ENCODE measurements around the gene POPDC3. TPM values are rescaled to one million over a fixed set of nuclear protein-coding genes. Genes with fewer than 3 reads are reported as not detected.

POPDC3 gene
- total RNA-seq, 1 experiment from 2014 or later = 24.2 TPM

DNA sequence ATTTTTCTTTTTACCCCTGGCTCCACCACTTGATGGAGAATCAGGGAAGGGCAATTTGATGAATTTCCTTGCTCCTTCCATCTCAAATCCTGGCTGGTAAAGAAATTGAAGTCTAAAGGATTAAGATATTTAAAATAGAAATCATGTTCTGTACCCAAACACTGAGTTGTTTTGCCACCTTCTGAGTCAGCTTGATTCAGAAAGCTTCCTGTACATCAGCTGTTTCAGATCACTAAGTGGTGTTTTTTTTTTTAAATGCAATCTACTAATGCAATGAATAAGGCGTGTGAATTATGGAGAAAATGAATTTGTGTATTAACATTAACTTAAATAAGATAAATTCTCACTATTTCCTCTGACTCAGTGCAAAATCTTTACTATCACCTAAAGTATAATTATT is 11.5 kb upstream of the POPDC3 start:
- H3K9me3 ChIP-seq (ENCODE audit: insufficient read depth, low read depth) = no peaks in the 10 kb centered on the region
- H3K9me2 ChIP-seq (ENCODE audit: insufficient read depth) = no peaks in the 10 kb centered on the region
- POLR2A ChIA-PET (ENCODE audit: unreplicated experiment) = interaction anchor here (0.7 kb wide), 1 partner anchor 99 kb away, joined by 5 read pairs; no protein-coding TSS in a partner anchor
- H3K4me2 ChIP-seq = no peak overlapping the region
- H3K36me3 ChIP-seq (ENCODE audit: low read depth) = no peaks in the 10 kb centered on the region
- no peak overlapping the region for H3K4me3 ChIP-seq
- no peak for TF ChIP-seq EZH2 (IDR thresholded peaks at IDR 0.05; ENCODE audit: low read depth)
- TF ChIP-seq, protein P1, sequence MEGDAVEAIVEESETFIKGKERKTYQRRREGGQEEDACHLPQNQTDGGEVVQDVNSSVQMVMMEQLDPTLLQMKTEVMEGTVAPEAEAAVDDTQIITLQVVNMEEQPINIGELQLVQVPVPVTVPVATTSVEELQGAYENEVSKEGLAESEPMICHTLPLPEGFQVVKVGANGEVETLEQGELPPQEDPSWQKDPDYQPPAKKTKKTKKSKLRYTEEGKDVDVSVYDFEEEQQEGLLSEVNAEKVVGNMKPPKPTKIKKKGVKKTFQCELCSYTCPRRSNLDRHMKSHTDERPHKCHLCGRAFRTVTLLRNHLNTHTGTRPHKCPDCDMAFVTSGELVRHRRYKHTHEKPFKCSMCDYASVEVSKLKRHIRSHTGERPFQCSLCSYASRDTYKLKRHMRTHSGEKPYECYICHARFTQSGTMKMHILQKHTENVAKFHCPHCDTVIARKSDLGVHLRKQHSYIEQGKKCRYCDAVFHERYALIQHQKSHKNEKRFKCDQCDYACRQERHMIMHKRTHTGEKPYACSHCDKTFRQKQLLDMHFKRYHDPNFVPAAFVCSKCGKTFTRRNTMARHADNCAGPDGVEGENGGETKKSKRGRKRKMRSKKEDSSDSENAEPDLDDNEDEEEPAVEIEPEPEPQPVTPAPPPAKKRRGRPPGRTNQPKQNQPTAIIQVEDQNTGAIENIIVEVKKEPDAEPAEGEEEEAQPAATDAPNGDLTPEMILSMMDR (conservative IDR thresholded peaks at IDR 0.05) = no peak
- peaks cover 6% of the 10 kb centered on the region; the same call in 1 of the 2 replicates for H3K4me1 ChIP-seq (replicated peaks; ENCODE audit: insufficient read depth)
- no TSS peak for BruUV-seq (replicated peaks)
- H3K79me2 ChIP-seq (ENCODE audit: low read depth) = no peaks in the 10 kb centered on the region
- no peaks in the 10 kb centered on the region for H4K20me1 ChIP-seq (ENCODE audit: insufficient read depth)
- CTCF ChIA-PET = no interaction called here
- H2AFZ ChIP-seq = no peak overlapping the region
- intact Hi-C loops (cut with micrococcal nuclease; ENCODE audit: unreplicated experiment) = no loop called here
- H3F3A ChIP-seq (ENCODE audit: insufficient read depth, low read depth) = peaks cover 4% of the 10 kb centered on the region; the same call in 1 of the 2 replicates
- DNase-seq = no peak
- no peak overlapping the region for H3K27ac ChIP-seq
- no peaks in the 10 kb centered on the region for H3K27me3 ChIP-seq (ENCODE audit: insufficient read depth, low read depth)

GRCh38 chr6:105189026-105189820 is 9.4 kb upstream of the POPDC3 start:
- Histone ChIP-seq H3K4me3 (no peak overlapping the region), H3K4me1 (replicated peaks; ENCODE audit: insufficient read depth) (no peaks in the 10 kb centered on the region), H3F3A (ENCODE audit: insufficient read depth, low read depth) (no peaks in the 10 kb centered on the region), H3K36me3 (ENCODE audit: low read depth) (no peaks in the 10 kb centered on the region), H3K4me2 (no peak overlapping the region), H2AFZ (no peak overlapping the region), H4K20me1 (ENCODE audit: insufficient read depth) (no peaks in the 10 kb centered on the region), H3K27me3 (ENCODE audit: insufficient read depth, low read depth) (no peaks in the 10 kb centered on the region), H3K79me2 (ENCODE audit: low read depth) (no peaks in the 10 kb centered on the region), H3K9me3 (ENCODE audit: insufficient read depth, low read depth) (no peaks in the 10 kb centered on the region), H3K9me2 (ENCODE audit: insufficient read depth) (no peaks in the 10 kb centered on the region), H3K27ac (no peak overlapping the region)
- TF ChIP-seq, protein P1 (conservative IDR thresholded peaks at IDR 0.05) = no peak
- no peak for TF ChIP-seq EZH2 (IDR thresholded peaks at IDR 0.05; ENCODE audit: low read depth)
- no peak for DNase-seq
- intact Hi-C loops (cut with micrococcal nuclease; ENCODE audit: unreplicated experiment) = loop anchor here (10.0 kb wide), 1 partner anchor 86 kb away; no protein-coding TSS in a partner anchor
- BruUV-seq (replicated peaks) = no TSS peak
- POLR2A ChIA-PET (ENCODE audit: unreplicated experiment) = no interaction called here
- CTCF ChIA-PET = no interaction called here

DNA sequence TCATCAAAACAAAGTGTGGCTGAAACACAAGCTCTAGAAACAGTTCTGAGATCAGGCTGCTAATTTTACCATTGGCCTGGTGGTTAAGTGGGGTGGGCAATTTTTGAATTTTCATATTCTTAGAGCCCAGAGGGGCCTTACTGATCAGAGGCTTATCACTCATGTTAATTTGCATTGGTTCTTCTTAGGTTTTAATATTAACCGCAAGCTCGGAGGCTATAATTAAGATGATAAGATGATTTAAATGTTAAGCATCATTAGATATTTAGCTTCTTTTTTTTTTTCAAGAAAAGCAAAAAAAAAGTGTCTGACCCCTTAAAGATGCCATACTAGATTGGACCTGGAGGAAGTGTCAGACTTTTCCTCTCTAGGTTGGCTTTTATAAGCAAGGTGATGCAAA is 8.4 kb upstream of the POPDC3 start:
- Histone ChIP-seq H3K27me3 (ENCODE audit: insufficient read depth, low read depth) (no peaks in the 10 kb centered on the region), H3F3A (ENCODE audit: insufficient read depth, low read depth) (no peaks in the 10 kb centered on the region), H3K79me2 (ENCODE audit: low read depth) (no peaks in the 10 kb centered on the region), H3K9me2 (ENCODE audit: insufficient read depth) (no peaks in the 10 kb centered on the region), H2AFZ (no peak overlapping the region), H3K36me3 (ENCODE audit: low read depth) (no peaks in the 10 kb centered on the region), H4K20me1 (ENCODE audit: insufficient read depth) (no peaks in the 10 kb centered on the region), H3K4me1 (replicated peaks; ENCODE audit: insufficient read depth) (no peaks in the 10 kb centered on the region), H3K4me2 (no peak overlapping the region), H3K9me3 (ENCODE audit: insufficient read depth, low read depth) (no peaks in the 10 kb centered on the region), H3K27ac (no peak overlapping the region), H3K4me3 (no peak overlapping the region)
- TF ChIP-seq, protein P1 (conservative IDR thresholded peaks at IDR 0.05) = no peak
- TF ChIP-seq EZH2 (IDR thresholded peaks at IDR 0.05; ENCODE audit: low read depth) = no peak
- no peak for DNase-seq
- POLR2A ChIA-PET (ENCODE audit: unreplicated experiment) = no interaction called here
- BruUV-seq (replicated peaks) = no TSS peak
- intact Hi-C loops (cut with micrococcal nuclease; ENCODE audit: unreplicated experiment) = loop anchor here (10.0 kb wide), 1 partner anchor 87 kb away; no protein-coding TSS in a partner anchor
- CTCF ChIA-PET = no interaction called here

Measured in PC-9 (cell line).